H7 (cell line): ENCODE measurements around the gene ABCG1. TPM values are rescaled to one million over a fixed set of nuclear protein-coding genes. Genes with fewer than 3 reads are reported as not detected.

Experiments
- DNase-seq: peaks from one replicate; pipeline ENCODE4 v3.0.0; 2012
- H3K27me3 ChIP-seq: 2 replicates; pipeline ENCODE4 v1.6.0; 2011; ENCODE audit warnings: mild to moderate bottlenecking, low read length; ENCODE audit not compliant: control insufficient read depth, insufficient read depth
- H3K36me3 ChIP-seq: replicated peaks from 2 replicates; pipeline ENCODE4 v1.5.1; 2011; ENCODE audit warnings: low read length; ENCODE audit not compliant: control insufficient read depth, insufficient read depth
- H3K4me3 ChIP-seq: 2 replicates; pipeline ENCODE4 v1.5.1; 2011; ENCODE audit warnings: low read depth, mild to moderate bottlenecking, control low read depth, low read length, moderate library complexity; ENCODE audit not compliant: insufficient read depth
- total RNA-seq: library from RNA; depleted of rRNA; stranded (reverse); fragments of >200 nt; shearing (Covaris generic); gene quantifications from 2 replicates; pipeline ENCODE4 v1.2.3, GENCODE V29; 2014

ABCG1 gene
- total RNA-seq, 1 experiment from 2014 or later: 0.07 TPM

DNA sequence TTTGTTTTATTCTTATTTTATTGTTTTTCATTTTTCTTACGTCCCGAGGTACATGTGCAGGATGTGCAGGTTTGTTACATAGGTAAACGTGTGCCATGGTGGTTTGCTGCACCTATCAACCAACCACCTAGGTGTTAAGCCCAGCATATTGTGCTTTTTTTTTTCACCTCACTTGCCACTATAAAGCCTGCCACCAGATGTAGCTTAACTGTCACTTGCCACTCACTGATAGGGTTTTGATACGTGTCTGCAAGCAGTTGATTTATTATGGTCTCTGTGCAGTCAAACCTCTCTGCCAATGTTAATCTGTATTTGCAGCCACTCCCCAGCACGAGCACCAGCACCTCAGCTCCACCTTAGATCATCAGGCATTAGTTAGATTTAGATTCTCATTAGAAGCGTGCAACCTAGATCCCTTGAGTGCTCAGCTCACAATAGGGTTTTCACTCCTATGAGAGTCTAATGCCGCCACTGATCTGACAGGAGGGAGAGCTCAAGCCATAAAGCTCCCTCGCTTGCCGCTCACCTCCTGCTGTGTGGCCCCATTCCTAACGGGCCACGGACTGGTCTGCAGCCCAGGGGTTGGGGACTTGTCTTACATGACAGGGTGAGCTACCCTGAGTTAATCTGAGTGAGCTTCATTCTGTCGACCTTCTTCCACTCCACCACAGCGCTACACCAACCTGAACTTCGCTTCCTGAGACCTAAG lies 17.9 kb upstream of the ABCG1 start:
- Histone ChIP-seq H3K36me3 (no peaks in the 10 kb centered on the region), H3K4me3 (no peak overlapping the region), H3K27me3 (no peaks in the 10 kb centered on the region)
- no peak for DNase-seq

DNA sequence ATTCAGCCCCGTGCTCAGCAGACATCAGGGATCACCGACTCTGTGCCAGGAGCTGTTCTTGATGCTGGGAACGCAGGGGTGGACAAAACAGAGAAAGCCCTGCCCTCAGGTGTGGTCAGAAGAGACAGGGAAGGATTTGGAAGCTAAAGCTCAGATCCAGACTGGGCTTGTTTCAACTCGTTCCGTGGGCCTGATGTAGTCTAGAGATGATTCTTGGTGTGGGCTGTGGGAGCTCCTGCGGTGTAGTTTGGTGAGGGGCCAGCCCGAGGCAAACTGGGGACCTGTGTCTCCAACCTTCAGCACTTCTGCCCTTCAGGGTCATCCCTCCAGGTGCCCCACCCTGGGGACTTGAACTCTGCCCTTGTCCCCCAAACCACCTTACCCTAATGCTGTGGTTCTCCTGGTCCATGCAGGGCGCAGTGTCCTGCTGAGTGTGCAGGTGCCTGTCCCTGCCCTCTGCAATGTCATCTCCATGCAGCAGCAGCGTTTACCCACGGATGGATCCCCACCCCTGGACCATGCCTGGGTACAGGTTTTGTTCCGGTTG lies 17.3 kb upstream of the ABCG1 start:
- H3K36me3 ChIP-seq: no peaks in the 10 kb centered on the region
- H3K4me3 ChIP-seq: no peak overlapping the region
- DNase-seq: no peak
- H3K27me3 ChIP-seq: no peaks in the 10 kb centered on the region

DNA sequence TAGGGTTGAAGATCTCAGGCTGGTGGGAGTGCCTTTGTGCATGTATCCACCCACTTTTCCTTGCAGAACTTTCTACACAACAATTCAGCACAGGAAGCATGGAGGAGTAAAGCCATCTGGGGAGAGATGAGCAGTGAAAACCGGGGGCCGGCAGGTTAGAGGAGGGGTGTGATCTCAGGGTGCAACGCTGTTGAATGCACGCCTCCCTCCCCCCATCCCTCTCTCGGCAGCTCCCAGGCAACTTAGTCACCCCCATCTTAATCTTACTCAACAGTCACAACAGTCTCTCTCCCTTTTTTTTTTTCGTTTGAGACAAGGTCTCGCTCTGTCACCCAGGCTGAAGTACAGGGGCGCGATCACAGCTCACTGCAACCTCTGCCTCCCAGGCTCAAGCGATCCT lies 16.6 kb upstream of the ABCG1 start:
- no peaks in the 10 kb centered on the region for H3K27me3 ChIP-seq
- no peak for DNase-seq
- H3K4me3 ChIP-seq: no peak overlapping the region
- H3K36me3 ChIP-seq: no peaks in the 10 kb centered on the region

DNA sequence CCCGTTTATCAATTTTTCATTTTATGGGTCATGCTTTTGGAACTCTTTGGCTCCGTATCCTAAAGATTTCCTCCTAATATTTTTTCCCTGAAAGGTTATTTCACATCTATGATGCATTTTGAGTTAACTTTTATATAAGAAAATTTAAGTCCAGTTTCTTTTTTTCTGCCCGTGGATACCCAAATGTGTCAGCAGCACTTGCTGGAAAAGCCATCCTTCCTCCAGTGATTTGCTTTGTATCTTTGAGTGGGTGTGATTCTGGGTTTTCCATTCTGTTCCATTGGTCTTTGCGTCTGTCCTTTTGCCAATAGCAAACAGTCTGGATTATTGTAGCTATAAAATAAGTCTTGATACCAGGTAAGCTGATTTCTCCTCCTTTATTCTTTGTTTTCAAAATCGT lies 15.6 kb upstream of the ABCG1 start:
- Histone ChIP-seq H3K27me3 (no peaks in the 10 kb centered on the region), H3K36me3 (no peaks in the 10 kb centered on the region), H3K4me3 (no peak overlapping the region)
- no peak for DNase-seq

DNA sequence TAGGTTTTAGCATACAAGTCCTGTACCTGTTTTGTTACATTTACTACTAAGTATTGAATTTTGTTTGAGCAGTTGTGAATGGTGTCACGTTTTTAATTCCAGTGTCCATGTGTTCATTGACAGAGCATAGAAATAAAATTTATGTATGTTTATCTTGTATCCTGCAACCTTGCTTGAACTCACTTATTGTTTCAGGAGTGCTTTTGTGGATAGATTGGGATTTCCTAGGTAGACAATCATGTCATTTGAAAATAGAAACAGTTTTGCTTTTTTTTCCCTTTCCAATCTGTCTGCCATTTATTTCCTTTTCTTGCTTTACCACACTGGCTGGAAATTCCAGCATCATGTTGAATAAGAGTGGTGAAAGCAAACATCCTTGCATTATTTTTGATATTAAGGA lies 15.0 kb upstream of the ABCG1 start:
- no peaks in the 10 kb centered on the region; the same call in 1 of the 2 replicates for H3K27me3 ChIP-seq
- H3K36me3 ChIP-seq: no peaks in the 10 kb centered on the region
- no peak overlapping the region for H3K4me3 ChIP-seq
- DNase-seq: no peak

DNA sequence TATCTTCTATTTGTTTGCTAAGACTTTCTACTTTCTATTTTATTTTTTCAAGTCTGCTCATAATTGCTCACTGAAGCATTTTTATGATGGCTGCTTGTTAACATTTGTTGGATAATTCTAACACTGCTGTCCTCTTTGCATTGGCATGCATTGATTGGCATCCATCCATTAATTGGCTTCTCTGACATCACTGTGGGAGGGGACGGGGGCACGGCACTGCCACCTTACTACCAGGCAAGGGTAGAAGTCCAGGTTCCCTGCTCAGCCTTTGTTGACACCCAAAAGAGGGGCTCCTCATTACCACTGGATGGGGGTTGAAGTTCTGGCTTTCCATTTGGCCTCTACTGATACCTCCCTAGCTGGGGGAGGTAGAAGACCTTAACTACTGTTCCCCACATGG lies 11.5 kb upstream of the ABCG1 start:
- Histone ChIP-seq H3K4me3 (no peak overlapping the region), H3K27me3 (no peaks in the 10 kb centered on the region; the same call in 1 of the 2 replicates), H3K36me3 (no peaks in the 10 kb centered on the region)
- no peak for DNase-seq

DNA sequence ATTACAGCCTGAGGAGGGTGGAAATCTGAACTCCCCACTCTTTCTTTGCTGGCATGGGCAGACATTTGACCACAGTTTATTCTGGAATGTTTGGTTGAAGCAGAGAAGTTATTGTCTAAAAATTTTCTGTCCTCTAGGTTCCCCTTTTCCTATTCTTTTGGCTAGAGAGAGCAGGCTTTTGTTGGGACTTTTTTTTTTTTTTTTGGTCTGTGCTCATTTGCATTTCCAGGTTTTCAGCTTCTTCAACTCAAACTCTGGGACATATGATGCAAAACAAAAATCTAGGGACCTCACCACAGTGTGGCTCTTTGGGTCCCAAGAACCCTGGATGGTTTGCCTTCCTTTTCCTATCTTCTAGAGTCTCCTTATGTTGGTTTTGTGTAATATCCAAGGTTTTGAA lies 10.9 kb upstream of the ABCG1 start:
- Histone ChIP-seq H3K36me3 (no peaks in the 10 kb centered on the region), H3K27me3 (no peaks in the 10 kb centered on the region; the same call in 1 of the 2 replicates), H3K4me3 (no peak overlapping the region)
- no peak for DNase-seq

DNA sequence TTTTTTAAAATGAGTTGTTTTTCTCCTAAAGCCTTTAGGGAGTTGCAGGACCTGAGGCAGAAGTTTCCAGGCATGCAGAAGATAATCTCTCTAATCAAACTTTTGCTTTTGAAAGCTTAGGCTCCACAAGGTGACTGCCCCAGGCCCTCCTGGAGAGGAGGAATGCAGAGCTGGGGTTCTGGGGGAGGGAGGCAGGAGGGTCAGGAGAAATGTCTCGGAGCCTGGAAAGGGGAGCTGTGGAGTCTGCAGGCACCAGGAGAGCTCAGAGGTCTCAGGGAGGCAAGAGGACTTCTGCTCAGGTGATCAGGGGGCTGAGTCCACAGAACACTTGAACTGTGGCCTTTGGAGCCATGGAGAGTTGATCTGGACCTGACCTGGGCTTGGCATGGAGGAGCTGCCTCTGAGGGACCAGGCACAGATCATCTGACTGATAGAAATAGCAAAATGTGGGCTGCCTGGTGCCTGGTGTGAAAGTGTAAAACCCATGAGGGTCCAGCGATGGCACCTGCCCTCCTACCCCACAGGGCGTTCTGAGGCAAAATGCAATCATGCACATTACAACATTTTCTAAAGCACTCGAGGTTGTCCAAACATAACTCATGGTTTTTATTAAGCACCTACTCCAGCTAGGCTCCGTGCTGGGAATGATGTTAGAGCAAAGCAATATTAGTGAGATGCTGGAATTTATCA lies 10.0 kb upstream of the ABCG1 start:
- Histone ChIP-seq H3K36me3 (no peaks in the 10 kb centered on the region), H3K4me3 (no peak overlapping the region), H3K27me3 (no peaks in the 10 kb centered on the region; the same call in 1 of the 2 replicates)
- DNase-seq: peak; percentile 29

DNA sequence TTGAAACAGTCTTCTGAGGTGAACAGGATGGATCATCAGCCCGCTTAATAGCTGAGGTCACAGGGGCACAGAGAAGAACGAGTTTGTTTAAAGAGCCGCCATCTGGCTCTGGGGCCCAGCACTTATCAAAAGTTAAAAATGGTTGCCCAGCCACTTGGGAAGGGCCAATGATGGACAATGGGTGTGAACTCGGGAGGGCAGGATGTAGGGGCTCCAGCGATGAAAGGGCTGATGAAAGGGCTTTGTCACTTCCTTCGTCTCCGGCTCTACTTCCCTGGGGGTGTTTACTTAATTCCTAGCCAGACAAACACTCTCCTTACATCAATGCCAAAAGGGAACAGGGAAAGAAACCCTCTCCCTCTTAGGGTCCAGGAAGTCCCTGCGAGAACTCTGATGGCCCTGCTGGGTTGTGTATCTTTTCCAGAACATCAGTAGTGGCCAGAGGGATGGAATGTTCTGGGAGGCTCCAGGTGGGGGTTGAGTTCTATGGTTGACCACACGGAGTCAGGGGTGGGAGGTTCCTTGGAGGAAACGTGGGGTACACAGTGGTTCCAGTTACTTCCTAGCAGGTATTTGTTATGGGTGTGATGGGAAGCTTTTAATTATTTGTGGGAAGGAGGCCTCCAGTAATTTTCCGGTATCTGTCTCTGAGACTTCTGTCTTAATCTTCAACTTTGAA lies 9.0 kb upstream of the ABCG1 start:
- H3K36me3 ChIP-seq: no peaks in the 10 kb centered on the region
- H3K27me3 ChIP-seq: no peaks in the 10 kb centered on the region; the same call in 1 of the 2 replicates
- no peak overlapping the region for H3K4me3 ChIP-seq
- DNase-seq: no peak

DNA sequence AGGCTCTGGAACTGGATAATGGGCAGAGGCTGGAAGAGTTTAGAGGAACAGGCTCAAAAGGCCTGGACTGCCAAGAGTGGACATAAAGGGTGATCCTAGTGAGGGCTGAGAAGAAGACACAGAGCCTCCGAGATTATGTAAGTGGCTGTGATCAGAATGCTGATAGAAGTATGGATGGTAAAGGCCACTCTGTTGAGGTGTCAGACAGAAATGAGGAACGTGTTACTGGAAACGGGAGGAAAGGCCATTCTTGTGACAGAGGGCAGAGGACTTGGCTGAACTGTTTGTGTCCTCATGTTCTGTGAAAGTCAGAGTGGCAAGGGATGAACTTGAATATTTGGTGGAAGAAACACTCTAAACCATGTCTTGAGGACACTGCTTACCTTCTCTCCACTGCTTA lies 6.7 kb upstream of the ABCG1 start:
- H3K27me3 ChIP-seq: peaks cover 6% of the 10 kb centered on the region; the same call in 1 of the 2 replicates
- no peak for DNase-seq
- no peaks in the 10 kb centered on the region for H3K36me3 ChIP-seq
- no peak overlapping the region for H3K4me3 ChIP-seq

DNA sequence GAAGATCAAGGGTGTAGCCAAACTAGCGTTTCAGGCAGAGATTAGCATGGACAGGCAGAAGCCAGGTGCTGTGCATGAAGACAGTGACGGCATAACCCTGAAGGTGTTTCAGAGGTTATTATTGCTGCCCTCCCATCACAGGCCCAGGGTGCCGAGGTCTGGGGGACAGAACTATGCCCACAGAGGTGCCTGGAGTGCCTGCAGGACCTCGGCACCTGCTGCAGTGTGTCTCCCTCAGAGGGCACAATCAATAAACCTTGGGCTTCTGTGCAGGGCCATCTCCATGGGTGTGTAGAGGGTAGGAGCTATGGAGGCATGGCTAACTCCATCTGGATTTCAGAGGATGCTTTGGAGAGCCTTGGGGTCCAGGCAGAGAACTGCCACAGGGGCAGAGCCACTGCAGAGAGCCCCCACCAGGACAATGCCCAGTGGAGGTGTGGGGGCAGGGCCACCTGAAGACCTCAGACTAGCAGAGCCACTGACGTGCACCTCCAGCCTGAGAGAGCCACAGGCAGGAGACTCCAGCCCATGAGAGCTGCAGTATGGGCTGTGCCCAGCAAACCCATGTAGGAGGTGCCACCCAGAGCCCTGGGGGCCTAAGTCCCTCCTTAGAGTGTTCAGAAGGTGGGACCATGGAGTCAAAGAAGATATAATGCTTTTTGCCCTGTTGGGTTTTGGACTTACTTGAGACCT lies 5.7 kb upstream of the ABCG1 start:
- no peaks in the 10 kb centered on the region for H3K36me3 ChIP-seq
- DNase-seq: no peak
- H3K4me3 ChIP-seq: no peak overlapping the region
- H3K27me3 ChIP-seq: peaks cover 13% of the 10 kb centered on the region

DNA sequence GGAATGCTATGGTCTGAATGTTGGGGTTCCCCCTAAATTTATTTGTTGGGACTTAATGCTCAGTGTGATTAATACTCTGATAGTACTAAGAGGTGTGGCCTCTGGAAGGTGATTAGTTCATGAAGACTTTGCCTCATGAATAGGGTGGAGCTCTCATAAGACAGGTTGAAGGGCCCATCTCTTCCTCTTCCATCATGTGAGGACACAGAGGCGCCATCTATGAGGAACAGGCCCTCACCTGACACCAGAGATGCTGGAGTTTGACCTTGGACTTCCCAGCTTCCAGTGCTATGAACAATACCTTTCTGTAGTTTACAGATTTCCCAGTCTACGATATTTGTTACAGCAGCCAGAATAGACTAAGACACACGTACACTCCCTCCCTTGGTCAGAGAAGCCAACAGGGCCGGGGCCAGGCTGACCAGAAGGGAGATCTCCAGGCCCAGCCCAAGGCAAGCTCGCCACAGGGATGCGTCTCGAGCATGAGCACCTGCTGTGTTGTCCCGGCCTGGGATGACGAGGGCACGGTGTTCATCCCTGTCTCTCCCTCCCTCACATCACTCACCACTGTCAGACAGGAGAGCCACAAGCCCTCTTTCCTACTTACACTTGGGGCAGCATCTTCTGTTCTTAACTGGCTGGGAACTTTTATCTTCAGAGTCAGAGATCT lies 4.7 kb upstream of the ABCG1 start:
- DNase-seq: no peak
- Histone ChIP-seq H3K36me3 (no peaks in the 10 kb centered on the region), H3K4me3 (no peak overlapping the region)

DNA sequence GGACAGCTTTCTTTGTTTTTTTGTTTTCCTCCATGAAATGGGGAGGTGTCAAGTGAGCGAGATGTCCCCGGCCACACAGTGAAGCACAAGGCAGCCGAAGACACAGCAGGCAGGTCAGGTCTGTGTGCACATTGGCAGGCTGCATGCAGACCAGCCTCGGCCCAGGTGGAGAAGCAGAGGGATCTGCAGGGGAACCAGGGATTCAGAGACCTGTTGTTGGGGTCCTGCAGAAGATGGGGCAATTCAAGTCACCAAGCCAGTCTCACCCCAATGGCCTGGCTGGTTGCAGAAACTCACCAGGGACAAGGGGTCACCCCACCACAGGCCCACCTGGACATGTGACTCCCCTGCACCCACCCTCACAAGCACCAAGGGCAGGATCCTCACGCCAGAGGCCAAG lies 4.0 kb upstream of the ABCG1 start:
- H3K4me3 ChIP-seq: no peak overlapping the region
- no peaks in the 10 kb centered on the region for H3K36me3 ChIP-seq
- peaks cover 27% of the 10 kb centered on the region for H3K27me3 ChIP-seq
- DNase-seq: no peak

More for the DNA sequence above, 4.7 kb upstream of the ABCG1 start:
- peaks cover 20% of the 10 kb centered on the region for H3K27me3 ChIP-seq
